Esophagus muscularis mucosa (tissue), 4 donors: Measurements from ENCODE around the gene EGFL8. TPM values are rescaled to one million over a fixed set of nuclear protein-coding genes. Genes with fewer than 3 reads are reported as not detected.

Source experiments
- DNase-seq: peaks from one replicate; pipeline ENCODE4 v3.0.0-alpha.2; 2017; ENCODE audit errors: extremely low spot score
- H3K27ac ChIP-seq, 4 donors: fragments of 200-600 bp; sonication (generic); replicated peaks in 1 of 4; 1 replicate in 3 of 4; 2 replicates in 1 of 4; pipeline ENCODE4 v1.5.1; 2016 to 2019; ENCODE audit warnings: mild to moderate bottlenecking in 1 of 4
- H3K27me3 ChIP-seq, 4 donors: fragments of 200-600 bp; sonication (generic); one replicate each; pipeline versions ENCODE4 v1.5.1 to v1.6.0; 2016 to 2019
- H3K36me3 ChIP-seq, 4 donors: fragments of 200-600 bp; sonication (generic); one replicate each; pipeline ENCODE4 v1.5.1; 2016 to 2019
- H3K4me1 ChIP-seq, 4 donors: fragments of 200-600 bp; sonication (generic); one replicate each; pipeline ENCODE4 v1.5.1; 2016 to 2019
- H3K4me3 ChIP-seq, 4 donors: fragments of 200-600 bp; sonication (generic); 1 replicate in 2 of 4; 2 replicates in 2 of 4; pipeline ENCODE4 v1.5.1; 2016 to 2019; ENCODE audit warnings: mild to moderate bottlenecking in 4 of 4, moderate library complexity in 1 of 4
- H3K9me3 ChIP-seq, 4 donors: fragments of 200-600 bp; sonication (generic); 1 replicate in 3 of 4; 2 replicates in 1 of 4; pipeline ENCODE4 v1.5.1; 2016 to 2019
- EP300 ChIP-seq: sonication (generic); formaldehyde crosslinking; IDR thresholded peaks from one replicate; pipeline ENCODE4 v1.6.1; 2017; ENCODE audit warnings: antibody characterized with exemption
- POLR2A ChIP-seq: fragments of 450-650 bp; IDR thresholded peaks from one replicate; pipeline ENCODE4 v1.6.1; 2017; ENCODE audit warnings: antibody characterized with exemption, moderate library complexity, mild to moderate bottlenecking, low read depth
- POLR2AphosphoS5 ChIP-seq, 2 donors: sonication (generic); formaldehyde crosslinking; IDR thresholded peaks; one replicate each; pipeline ENCODE4 v1.6.1; 2017; ENCODE audit warnings: antibody characterized with exemption in 2 of 2
- WGBS: methylation state at CpG from one replicate; pipeline ENCODE4 v1.1.5; 2018; 5-methylcytosine and 5-hydroxymethylcytosine counted together
- intact Hi-C: fragments of 100-400 bp; cut with DNase I; formaldehyde crosslinking; loops from one replicate; pipeline ENCODE4 v1.15.1; 2023
- total RNA-seq, 4 donors: library from RNA; depleted of rRNA; stranded (reverse); fragments of >200 nt; gene quantifications; one replicate each; pipeline versions ENCODE4 v1.1.0 to v1.2.1, GENCODE V29; 2016
- TF ChIP-seq, protein P1 (sequence below), 3 experiments: fragments of 200-600 bp in 2 of 3; fragments of 450-650 bp in 1 of 3; sonication (generic) in 2 of 3; IDR thresholded peaks; one replicate each; pipeline ENCODE4 v1.5.1; 2017 to 2019; ENCODE audit warnings: antibody characterized with exemption in 3 of 3, mild to moderate bottlenecking in 2 of 3, moderate library complexity in 1 of 3

EGFL8 gene
- total RNA-seq, 4 donors from 2014 or later, result 8.1 to 20.7 (median 13.9) TPM

- intact Hi-C loops, result no loop called here
- Histone ChIP-seq H3K27ac (no peak overlapping the region), H3K4me1 (peaks cover 27 to 34% (median 31%) of the 10 kb centered on the region in 4 donors), H3K4me3 (no peak overlapping the region), H3K36me3 (peaks cover 0 to 6% (median 3%) of the 10 kb centered on the region in 4 donors), H3K27me3 (no peaks in the 10 kb centered on the region), H3K9me3 (no peaks in the 10 kb centered on the region)
- 90% methylated on average over 14 of the region's 14 CpGs for WGBS
- no peak for DNase-seq
- TF ChIP-seq, protein P1, sequence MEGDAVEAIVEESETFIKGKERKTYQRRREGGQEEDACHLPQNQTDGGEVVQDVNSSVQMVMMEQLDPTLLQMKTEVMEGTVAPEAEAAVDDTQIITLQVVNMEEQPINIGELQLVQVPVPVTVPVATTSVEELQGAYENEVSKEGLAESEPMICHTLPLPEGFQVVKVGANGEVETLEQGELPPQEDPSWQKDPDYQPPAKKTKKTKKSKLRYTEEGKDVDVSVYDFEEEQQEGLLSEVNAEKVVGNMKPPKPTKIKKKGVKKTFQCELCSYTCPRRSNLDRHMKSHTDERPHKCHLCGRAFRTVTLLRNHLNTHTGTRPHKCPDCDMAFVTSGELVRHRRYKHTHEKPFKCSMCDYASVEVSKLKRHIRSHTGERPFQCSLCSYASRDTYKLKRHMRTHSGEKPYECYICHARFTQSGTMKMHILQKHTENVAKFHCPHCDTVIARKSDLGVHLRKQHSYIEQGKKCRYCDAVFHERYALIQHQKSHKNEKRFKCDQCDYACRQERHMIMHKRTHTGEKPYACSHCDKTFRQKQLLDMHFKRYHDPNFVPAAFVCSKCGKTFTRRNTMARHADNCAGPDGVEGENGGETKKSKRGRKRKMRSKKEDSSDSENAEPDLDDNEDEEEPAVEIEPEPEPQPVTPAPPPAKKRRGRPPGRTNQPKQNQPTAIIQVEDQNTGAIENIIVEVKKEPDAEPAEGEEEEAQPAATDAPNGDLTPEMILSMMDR (IDR thresholded peaks at IDR 0.05), result no peak
- TF ChIP-seq POLR2A (no peak), EP300 (no peak), POLR2AphosphoS5 (IDR thresholded peaks at IDR 0.05) (no peak)
These were observed 32.9 kb upstream of the EGFL8 start for GRCh38 chr6:32131439-32131948.

GRCh38 chr6:32132110-32132509 lies 32.3 kb upstream of the EGFL8 start:
- DNase-seq, result no peak
- no peak overlapping the region for H3K27ac ChIP-seq
- TF ChIP-seq POLR2A (no peak), POLR2AphosphoS5 (IDR thresholded peaks at IDR 0.05) (no peak), EP300 (no peak)
- TF ChIP-seq, protein P1 (IDR thresholded peaks at IDR 0.05), result no peak
- H3K4me3 ChIP-seq, result no peak overlapping the region
- H3K4me1 ChIP-seq, result peaks cover 21 to 28% (median 25%) of the 10 kb centered on the region in 4 donors
- no peaks in the 10 kb centered on the region for H3K27me3 ChIP-seq
- H3K9me3 ChIP-seq, result no peaks in the 10 kb centered on the region
- H3K36me3 ChIP-seq, result no peaks in the 10 kb centered on the region
- intact Hi-C loops, result no loop called here

GRCh38 chr6:32133786-32134185 lies 30.6 kb upstream of the EGFL8 start:
- no peak for DNase-seq
- H3K36me3 ChIP-seq, result no peaks in the 10 kb centered on the region
- H3K4me3 ChIP-seq, result no peak overlapping the region
- peaks cover 11 to 15% (median 14%) of the 10 kb centered on the region in 4 donors for H3K4me1 ChIP-seq
- no peak for TF ChIP-seq POLR2AphosphoS5 (IDR thresholded peaks at IDR 0.05)
- TF ChIP-seq, protein P1 (IDR thresholded peaks at IDR 0.05), result no peak
- TF ChIP-seq EP300, result no peak
- no peak for TF ChIP-seq POLR2A
- WGBS, result 84% methylated on average over 4 of the region's 4 CpGs
- intact Hi-C loops, result no loop called here
- no peaks in the 10 kb centered on the region for H3K9me3 ChIP-seq
- no peak overlapping the region for H3K27ac ChIP-seq
- no peaks in the 10 kb centered on the region for H3K27me3 ChIP-seq

DNA sequence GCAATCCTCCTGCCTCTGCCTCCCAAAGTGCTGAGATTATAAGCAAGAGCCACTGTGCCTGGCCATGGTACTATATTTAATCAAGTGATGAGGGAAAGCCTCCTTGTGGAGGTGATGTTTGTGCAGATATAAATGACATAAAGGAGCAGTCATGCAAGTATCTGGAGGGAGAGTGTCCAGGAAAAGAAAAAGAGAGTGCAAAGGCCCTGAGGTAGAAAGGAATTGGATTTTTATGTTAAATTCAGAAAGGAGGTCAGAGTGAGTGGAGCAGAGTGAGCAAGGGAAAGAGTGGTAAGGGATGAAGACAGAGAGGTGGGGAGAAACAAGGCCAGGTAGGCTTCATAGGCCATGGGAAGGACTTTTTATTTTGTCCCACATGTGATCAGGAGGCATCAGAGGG lies 26.9 kb upstream of the EGFL8 start:
- DNase-seq, result no peak
- H3K9me3 ChIP-seq, result no peaks in the 10 kb centered on the region
- H3K27me3 ChIP-seq, result no peaks in the 10 kb centered on the region
- H3K4me3 ChIP-seq, result no peak overlapping the region
- H3K36me3 ChIP-seq, result no peaks in the 10 kb centered on the region
- H3K4me1 ChIP-seq, result no peaks in the 10 kb centered on the region
- intact Hi-C loops, result no loop called here
- TF ChIP-seq, protein P1 (IDR thresholded peaks at IDR 0.05), result no peak
- TF ChIP-seq EP300, result no peak
- no peak for TF ChIP-seq POLR2AphosphoS5 (IDR thresholded peaks at IDR 0.05)
- no peak for TF ChIP-seq POLR2A
- H3K27ac ChIP-seq, result no peak overlapping the region

GRCh38 chr6:32139590-32139989 lies 24.8 kb upstream of the EGFL8 start:
- intact Hi-C loops, result no loop called here
- WGBS, result 73% methylated on average over 5 of the region's 5 CpGs
- Histone ChIP-seq H3K9me3 (no peaks in the 10 kb centered on the region), H3K27me3 (no peaks in the 10 kb centered on the region), H3K4me3 (no peak overlapping the region), H3K27ac (no peak overlapping the region), H3K36me3 (no peaks in the 10 kb centered on the region), H3K4me1 (no peaks in the 10 kb centered on the region)
- DNase-seq, result no peak
- TF ChIP-seq EP300, result no peak
- TF ChIP-seq POLR2A, result no peak
- TF ChIP-seq, protein P1 (IDR thresholded peaks at IDR 0.05), result no peak
- TF ChIP-seq POLR2AphosphoS5 (IDR thresholded peaks at IDR 0.05), result no peak
